Tibial nerve (tissue), 4 donors: Measurements from ENCODE around the gene SF3B5.

ENCODE experiments used
- CTCF ChIP-seq, 5 experiments: fragments of 200-600 bp in 3 of 5; fragments of 450-650 bp in 2 of 5; sonication (generic) in 3 of 5; IDR thresholded peaks; one replicate each; pipeline ENCODE4 v1.5.1; 2016 to 2019; ENCODE audit warnings: antibody characterized with exemption in 5 of 5, mild to moderate bottlenecking in 3 of 5, moderate library complexity in 2 of 5
- EP300 ChIP-seq, 2 donors: sonication (generic); formaldehyde crosslinking; IDR thresholded peaks; one replicate each; pipeline ENCODE4 v1.6.1; 2017; ENCODE audit warnings: antibody characterized with exemption in 2 of 2, mild to moderate bottlenecking in 1 of 2
- POLR2A ChIP-seq, 2 donors: fragments of 450-650 bp; IDR thresholded peaks; one replicate each; pipeline ENCODE4 v1.6.1; 2017; ENCODE audit warnings: antibody characterized with exemption in 2 of 2, mild to moderate bottlenecking in 2 of 2, moderate library complexity in 2 of 2

GRCh38 chr6:144122861-144123260 lies 27.5 kb upstream of the SF3B5 start:
- TF ChIP-seq EP300 (IDR thresholded peaks at IDR 0.05) = no peak
- no peak for TF ChIP-seq POLR2A (IDR thresholded peaks at IDR 0.05)
- no peak for TF ChIP-seq CTCF (IDR thresholded peaks at IDR 0.05)
